Loucy (cell line): ENCODE data around the gene LCTL.

Experiments used
- H2AFZ ChIP-seq: fragments of 200-600 bp; sonication (generic); 2 replicates; pipeline ENCODE4 v1.6.0; 2016; ENCODE audit warnings: antibody characterized with exemption, mild to moderate bottlenecking, low read length, moderate library complexity
- H3F3A ChIP-seq: fragments of 200-600 bp; 2 replicates; pipeline ENCODE4 v1.6.0; 2016; ENCODE audit warnings: antibody characterized with exemption, low read depth, mild to moderate bottlenecking
- H3K27me3 ChIP-seq: fragments of 200-600 bp; sonication (generic); 2 replicates; pipeline ENCODE4 v1.6.1; 2014; ENCODE audit warnings: low read length, mild to moderate bottlenecking; ENCODE audit not compliant: insufficient read depth, poor library complexity, severe bottlenecking
- H3K36me3 ChIP-seq: fragments of 200-600 bp; sonication (generic); 2 replicates; pipeline ENCODE4 v1.6.1; 2016; ENCODE audit warnings: low read length; ENCODE audit not compliant: insufficient read depth
- H3K4me1 ChIP-seq: fragments of 200-600 bp; sonication (generic); 2 replicates; pipeline ENCODE4 v1.5.1; 2014; ENCODE audit warnings: low read length, mild to moderate bottlenecking; ENCODE audit not compliant: insufficient read depth, poor library complexity, severe bottlenecking
- H3K4me2 ChIP-seq: fragments of 200-600 bp; sonication (generic); 2 replicates; pipeline ENCODE4 v1.6.0; 2014; ENCODE audit warnings: antibody characterized with exemption, low read length, low read depth, mild to moderate bottlenecking; ENCODE audit not compliant: poor library complexity, severe bottlenecking
- H3K4me3 ChIP-seq: fragments of 200-600 bp; sonication (generic); 2 replicates; pipeline ENCODE4 v1.5.1; 2014; ENCODE audit warnings: low read length, mild to moderate bottlenecking, mixed read lengths; ENCODE audit not compliant: poor library complexity, severe bottlenecking
- H3K79me2 ChIP-seq: fragments of 200-600 bp; sonication (generic); 2 replicates; pipeline ENCODE4 v1.6.1; 2014; ENCODE audit warnings: low read length; ENCODE audit not compliant: insufficient read depth
- H3K9ac ChIP-seq: fragments of 200-600 bp; sonication (generic); 2 replicates; pipeline ENCODE4 v1.6.0; 2014; ENCODE audit warnings: mild to moderate bottlenecking, low read depth, low read length, moderate library complexity; ENCODE audit not compliant: poor library complexity, severe bottlenecking
- H3K9me2 ChIP-seq: fragments of 200-600 bp; sonication (generic); replicated peaks from 2 replicates; pipeline ENCODE4 v1.6.1; 2016; ENCODE audit warnings: low read depth, low read length, mixed read lengths
- H3K9me3 ChIP-seq: fragments of 200-600 bp; sonication (generic); 2 replicates; pipeline ENCODE4 v1.6.1; 2014; ENCODE audit warnings: mild to moderate bottlenecking, antibody characterized with exemption, low read length, low read depth; ENCODE audit not compliant: insufficient read depth
- H4K20me1 ChIP-seq: fragments of 200-600 bp; sonication (generic); 2 replicates; pipeline ENCODE4 v1.6.0; 2014; ENCODE audit warnings: antibody characterized with exemption, low read length, mild to moderate bottlenecking; ENCODE audit not compliant: insufficient read depth, poor library complexity, severe bottlenecking
- EZH2phosphoT487 ChIP-seq: fragments of 200-600 bp; IDR thresholded peaks from 2 replicates; pipeline ENCODE4 v1.6.1; 2018; ENCODE audit warnings: antibody characterized with exemption, mild to moderate bottlenecking, moderate library complexity, borderline replicate concordance
- TF ChIP-seq, protein P1 (sequence below): fragments of 200-600 bp; sonication (generic); conservative IDR thresholded peaks from 2 replicates; pipeline ENCODE4 v1.5.1; 2014; ENCODE audit warnings: mild to moderate bottlenecking, antibody characterized with exemption, low read length

The LCTL gene

DNA sequence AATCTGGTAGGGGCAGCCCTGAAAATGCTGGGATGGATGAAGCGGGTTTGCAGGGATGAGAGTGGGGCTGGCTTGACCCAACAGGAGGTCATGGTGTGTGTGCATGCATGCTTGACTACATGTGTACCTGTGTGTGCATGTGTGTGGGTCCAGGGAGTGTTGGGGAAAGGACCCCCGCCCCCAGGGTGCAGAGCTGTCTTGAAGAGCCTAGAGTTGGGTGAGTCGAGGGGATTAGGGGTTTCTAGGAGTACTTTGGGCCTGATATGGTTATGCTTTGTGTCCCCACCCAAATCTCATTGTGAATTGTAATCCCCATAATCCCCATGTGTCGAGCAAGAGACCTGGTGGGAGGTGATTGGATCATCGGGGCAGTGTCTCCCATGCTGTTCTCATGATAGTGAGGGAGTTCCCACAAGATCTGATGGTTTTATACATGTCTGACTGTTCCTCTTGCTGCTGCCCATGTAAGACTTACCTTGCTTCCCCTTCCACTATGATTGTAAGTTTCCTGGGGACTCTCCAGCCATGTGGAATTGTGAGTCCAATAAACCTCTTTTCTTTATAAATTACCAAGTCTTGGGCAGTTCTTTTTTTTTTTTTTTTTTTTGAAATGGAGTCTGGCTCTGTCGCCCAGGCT is 5.2 kb upstream of the LCTL start:
- no peak overlapping the region for H3K4me2 ChIP-seq

DNA sequence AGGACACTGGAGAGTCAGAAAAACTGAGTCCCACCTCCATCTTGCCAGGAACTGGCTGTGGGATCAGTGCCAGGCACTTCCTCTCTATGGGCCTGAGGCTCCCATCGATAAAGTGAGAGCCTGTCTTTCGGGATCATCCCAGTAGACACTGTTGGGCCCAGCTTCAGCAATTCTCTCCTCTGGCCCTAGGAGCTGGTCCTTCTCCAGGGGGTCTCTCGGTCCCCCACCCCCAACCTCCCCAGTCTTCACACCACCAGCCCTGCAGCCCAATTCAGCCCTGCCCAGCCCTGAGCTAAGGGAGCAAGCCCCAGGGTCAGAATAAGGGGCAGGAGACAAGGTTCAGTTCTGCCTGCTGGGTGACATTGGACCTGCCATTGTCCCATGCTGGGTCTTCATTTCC is 4.5 kb upstream of the LCTL start:
- no peaks in the 10 kb centered on the region for H3K36me3 ChIP-seq
- H3K27me3 ChIP-seq = no peaks in the 10 kb centered on the region
- no peak overlapping the region for H3K4me3 ChIP-seq
- H3K9ac ChIP-seq = no peak overlapping the region
- H3K9me2 ChIP-seq = no peaks in the 10 kb centered on the region
- H3K4me2 ChIP-seq = no peak overlapping the region
- TF ChIP-seq EZH2phosphoT487 = no peak
- TF ChIP-seq, protein P1, sequence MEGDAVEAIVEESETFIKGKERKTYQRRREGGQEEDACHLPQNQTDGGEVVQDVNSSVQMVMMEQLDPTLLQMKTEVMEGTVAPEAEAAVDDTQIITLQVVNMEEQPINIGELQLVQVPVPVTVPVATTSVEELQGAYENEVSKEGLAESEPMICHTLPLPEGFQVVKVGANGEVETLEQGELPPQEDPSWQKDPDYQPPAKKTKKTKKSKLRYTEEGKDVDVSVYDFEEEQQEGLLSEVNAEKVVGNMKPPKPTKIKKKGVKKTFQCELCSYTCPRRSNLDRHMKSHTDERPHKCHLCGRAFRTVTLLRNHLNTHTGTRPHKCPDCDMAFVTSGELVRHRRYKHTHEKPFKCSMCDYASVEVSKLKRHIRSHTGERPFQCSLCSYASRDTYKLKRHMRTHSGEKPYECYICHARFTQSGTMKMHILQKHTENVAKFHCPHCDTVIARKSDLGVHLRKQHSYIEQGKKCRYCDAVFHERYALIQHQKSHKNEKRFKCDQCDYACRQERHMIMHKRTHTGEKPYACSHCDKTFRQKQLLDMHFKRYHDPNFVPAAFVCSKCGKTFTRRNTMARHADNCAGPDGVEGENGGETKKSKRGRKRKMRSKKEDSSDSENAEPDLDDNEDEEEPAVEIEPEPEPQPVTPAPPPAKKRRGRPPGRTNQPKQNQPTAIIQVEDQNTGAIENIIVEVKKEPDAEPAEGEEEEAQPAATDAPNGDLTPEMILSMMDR = no peak
- no peaks in the 10 kb centered on the region for H3K79me2 ChIP-seq
- no peaks in the 10 kb centered on the region for H3K9me3 ChIP-seq
- H2AFZ ChIP-seq = no peak overlapping the region
- H3F3A ChIP-seq = no peaks in the 10 kb centered on the region
- H3K4me1 ChIP-seq = no peaks in the 10 kb centered on the region
- no peaks in the 10 kb centered on the region for H4K20me1 ChIP-seq

More for the DNA sequence above, 5.2 kb upstream of the LCTL start:
- Histone ChIP-seq H3K9me3 (no peaks in the 10 kb centered on the region), H3K4me1 (no peaks in the 10 kb centered on the region), H3K4me3 (no peak overlapping the region), H2AFZ (no peak overlapping the region), H4K20me1 (no peaks in the 10 kb centered on the region), H3K36me3 (no peaks in the 10 kb centered on the region), H3K27me3 (no peaks in the 10 kb centered on the region), H3K9ac (no peak overlapping the region), H3K79me2 (no peaks in the 10 kb centered on the region), H3K9me2 (no peaks in the 10 kb centered on the region), H3F3A (no peaks in the 10 kb centered on the region)
- no peak for TF ChIP-seq EZH2phosphoT487
- TF ChIP-seq, protein P1 = no peak

DNA sequence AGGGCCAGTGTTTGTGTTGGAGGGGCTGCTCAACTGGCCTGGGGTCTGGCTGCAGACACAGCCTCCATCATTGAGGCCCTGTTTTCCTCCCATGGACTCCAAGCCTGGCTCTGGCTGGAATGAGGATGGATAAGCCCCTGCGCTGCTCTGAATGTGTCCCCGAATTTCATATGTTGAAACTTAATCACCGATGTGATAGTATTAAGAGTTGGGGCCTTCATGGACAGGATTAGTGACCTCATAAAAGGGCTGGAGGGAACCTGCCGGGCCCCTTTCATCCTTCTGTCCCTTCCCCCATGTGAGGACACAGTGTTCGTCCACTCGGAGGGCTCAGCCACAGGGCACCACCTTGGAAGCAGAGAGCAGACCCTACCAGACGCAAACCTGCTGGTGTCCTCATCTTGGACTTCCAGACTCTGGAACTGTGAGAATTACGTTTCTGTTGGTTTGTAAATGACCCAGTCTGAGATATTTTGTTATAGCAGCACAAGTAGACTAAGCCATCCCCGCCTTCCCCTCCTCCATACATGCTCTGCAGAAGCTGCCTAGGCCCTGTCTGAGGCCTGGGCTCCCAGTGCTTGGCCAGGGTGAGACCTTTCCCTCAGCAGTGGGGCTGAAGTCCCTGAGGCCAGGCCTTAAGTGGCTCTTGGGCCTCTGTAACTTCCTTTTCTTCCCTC is 3.8 kb upstream of the LCTL start:
- no peak overlapping the region for H3K9ac ChIP-seq

More for the DNA sequence above, 3.8 kb upstream of the LCTL start:
- Histone ChIP-seq H3K9me2 (no peaks in the 10 kb centered on the region), H3K27me3 (no peaks in the 10 kb centered on the region), H3K4me1 (no peaks in the 10 kb centered on the region), H3K9me3 (no peaks in the 10 kb centered on the region), H3K4me2 (no peak overlapping the region), H4K20me1 (no peaks in the 10 kb centered on the region), H3K36me3 (no peaks in the 10 kb centered on the region), H2AFZ (no peak overlapping the region), H3F3A (no peaks in the 10 kb centered on the region), H3K4me3 (no peak overlapping the region), H3K79me2 (no peaks in the 10 kb centered on the region)
- no peak for TF ChIP-seq EZH2phosphoT487
- TF ChIP-seq, protein P1 = no peak
